ENCODE results near the gene LTA. TPM values are rescaled to one million over a fixed set of nuclear protein-coding genes. Genes with fewer than 3 reads are reported as not detected.

The LTA gene
- total RNA-seq, 3 donors from 2014 or later: 0.29 TPM; not detected in 2

GRCh38 chr6:31580807-31581433, 8.8 kb downstream of the LTA start:
- peak; percentile 90 to 95 (median 93) for TF ChIP-seq CTCF (IDR thresholded peaks at IDR 0.05)
- no peak for TF ChIP-seq POLR2A (IDR thresholded peaks at IDR 0.05)
- peak; percentile 53 to 64 (median 64) for TF ChIP-seq POLR2AphosphoS5 (IDR thresholded peaks at IDR 0.05)
- no peaks in the 10 kb centered on the region for H3K4me1 ChIP-seq
- H3K27ac ChIP-seq: peak overlapping the region; percentile 73 to 80
- H3K9me3 ChIP-seq: no peaks in the 10 kb centered on the region
- intact Hi-C loops (cut with DNase I; ENCODE audit: low total_unique reads): no loop called here
- H3K4me3 ChIP-seq: peak overlapping the region; percentile 64 to 76 (median 76)
- H3K27me3 ChIP-seq: no peaks in the 10 kb centered on the region
- H3K36me3 ChIP-seq: no peaks in the 10 kb centered on the region
- DNase-seq (ENCODE audit: low spot score in 2 of 2): peak; percentile 75 to 85

- H3K4me1 ChIP-seq: no peaks in the 10 kb centered on the region
- no peaks in the 10 kb centered on the region for H3K36me3 ChIP-seq
- TF ChIP-seq POLR2AphosphoS5 (IDR thresholded peaks at IDR 0.05): no peak
- no peak for TF ChIP-seq POLR2A (IDR thresholded peaks at IDR 0.05)
- TF ChIP-seq CTCF (IDR thresholded peaks at IDR 0.05): no peak
- H3K9me3 ChIP-seq: no peaks in the 10 kb centered on the region
- peak overlapping the region; percentile 64 to 76 (median 76) for H3K4me3 ChIP-seq
- H3K27me3 ChIP-seq: no peaks in the 10 kb centered on the region
- no peak for DNase-seq (ENCODE audit: low spot score in 2 of 2)
- H3K27ac ChIP-seq: peak overlapping the region; percentile 73 to 80
- intact Hi-C loops (cut with DNase I; ENCODE audit: low total_unique reads): no loop called here
Observed at GRCh38 chr6:31581434-31582229, 9.5 kb downstream of the LTA start.

- TF ChIP-seq POLR2A (IDR thresholded peaks at IDR 0.05): no peak
- no peak for TF ChIP-seq CTCF (IDR thresholded peaks at IDR 0.05)
- TF ChIP-seq POLR2AphosphoS5 (IDR thresholded peaks at IDR 0.05): no peak
- Histone ChIP-seq H3K27me3 (no peaks in the 10 kb centered on the region), H3K36me3 (no peaks in the 10 kb centered on the region), H3K4me1 (no peaks in the 10 kb centered on the region), H3K9me3 (no peaks in the 10 kb centered on the region), H3K27ac (peak within 1 kb of the TSS; percentile 73 to 80), H3K4me3 (peak within 1 kb of the TSS; percentile 64 to 76 (median 76))
- no peak for DNase-seq (ENCODE audit: low spot score in 2 of 2)
- intact Hi-C loops (cut with DNase I; ENCODE audit: low total_unique reads): no loop called here
Observed at GRCh38 chr6:31582230-31582643, 10.1 kb downstream of the LTA start, which contains the start of gene LTB. Gene LTB (minus strand): TSS chr6:31582424. CDS start chr6:31582417, 7 bp downstream.

- H3K27ac ChIP-seq: no peak overlapping the region
- TF ChIP-seq CTCF (IDR thresholded peaks at IDR 0.05) (no peak), POLR2A (IDR thresholded peaks at IDR 0.05) (no peak)
- DNase-seq (ENCODE audit: low spot score in 2 of 2): no peak
Observed at GRCh38 chr6:31585491-31585890, 13.4 kb downstream of the LTA start.

GRCh38 chr6:31586008-31586407, 13.9 kb downstream of the LTA start, which contains the start of gene LST1:
Gene LST1 (plus strand): TSS chr6:31586277. CDS start chr6:31587300, 1,023 bp downstream.
- no peaks in the 10 kb centered on the region for H3K36me3 ChIP-seq
- H3K9me3 ChIP-seq: no peaks in the 10 kb centered on the region
- TF ChIP-seq POLR2A (IDR thresholded peaks at IDR 0.05) (no peak), POLR2AphosphoS5 (IDR thresholded peaks at IDR 0.05) (no peak), CTCF (IDR thresholded peaks at IDR 0.05) (no peak)
- H3K4me3 ChIP-seq: no peak within 1 kb of the TSS
- no peaks in the 10 kb centered on the region for H3K4me1 ChIP-seq
- no peaks in the 10 kb centered on the region for H3K27me3 ChIP-seq
- no peak within 1 kb of the TSS for H3K27ac ChIP-seq
- intact Hi-C loops (cut with DNase I; ENCODE audit: low total_unique reads): no loop called here
- DNase-seq (ENCODE audit: low spot score in 2 of 2): no peak

More at GRCh38 chr6:31585491-31585890, 13.4 kb downstream of the LTA start:
- no peaks in the 10 kb centered on the region for H3K4me1 ChIP-seq
- H3K27me3 ChIP-seq: no peaks in the 10 kb centered on the region
- H3K36me3 ChIP-seq: no peaks in the 10 kb centered on the region
- no peak overlapping the region for H3K4me3 ChIP-seq
- H3K9me3 ChIP-seq: no peaks in the 10 kb centered on the region
- intact Hi-C loops (cut with DNase I; ENCODE audit: low total_unique reads): no loop called here
